ENCODE measurements around the gene HAND1. TPM values are rescaled to one million over a fixed set of nuclear protein-coding genes. Genes with fewer than 3 reads are reported as not detected.

Gene HAND1
- total and polyA plus RNA-seq, 11 donors, result 22.4 to 44.8 (median 33.9) TPM

- Histone ChIP-seq H3K36me3 (no peaks in the 10 kb centered on the region), H3K4me1 (no peaks in the 10 kb centered on the region), H3K4me3 (no peak overlapping the region), H3K27ac (no peak overlapping the region), H3K9me3 (no peaks in the 10 kb centered on the region), H3K27me3 (peaks cover 0 to 31% (median 3%) of the 10 kb centered on the region in 9 donors)
- intact Hi-C loops (cut with DNase I), result no loop called here
- WGBS, 4 donors, result 71 to 85% (median 76%) methylated on average over 4 of the region's 4 CpGs
- no peak for ATAC-seq
- TF ChIP-seq POLR2A (IDR thresholded peaks at IDR 0.05) (no peak), CTCF (IDR thresholded peaks at IDR 0.05) (no peak)
- DNase-seq, result no peak
Measured at GRCh38 chr5:154513669-154514084, 35.6 kb upstream of the HAND1 start.

- Histone ChIP-seq H3K27ac (no peak overlapping the region), H3K9me3 (no peaks in the 10 kb centered on the region), H3K4me3 (no peak overlapping the region), H3K4me1 (no peaks in the 10 kb centered on the region), H3K36me3 (no peaks in the 10 kb centered on the region), H3K27me3 (peaks cover 0 to 33% (median 0%) of the 10 kb centered on the region in 9 donors)
- intact Hi-C loops (cut with DNase I), result no loop called here
- WGBS, 4 donors, result 78 to 84% (median 79%) methylated on average over 2 of the region's 2 CpGs
- DNase-seq (no peak), ATAC-seq (no peak)
- TF ChIP-seq CTCF (IDR thresholded peaks at IDR 0.05) (no peak), POLR2A (IDR thresholded peaks at IDR 0.05) (no peak)
Measured at GRCh38 chr5:154511984-154512383, 34.0 kb upstream of the HAND1 start.

GRCh38 chr5:154509784-154510555 lies 31.9 kb upstream of the HAND1 start:
- H3K27ac ChIP-seq, result no peak overlapping the region
- intact Hi-C loops (cut with DNase I), result no loop called here
- no peak overlapping the region for H3K4me3 ChIP-seq
- H3K36me3 ChIP-seq, result no peaks in the 10 kb centered on the region
- TF ChIP-seq CTCF (IDR thresholded peaks at IDR 0.05) (no peak), POLR2A (IDR thresholded peaks at IDR 0.05) (no peak)
- no peaks in the 10 kb centered on the region for H3K4me1 ChIP-seq
- DNase-seq, result no peak
- H3K9me3 ChIP-seq, result no peaks in the 10 kb centered on the region
- ATAC-seq, result no peak
- H3K27me3 ChIP-seq, result peaks cover 0 to 40% (median 0%) of the 10 kb centered on the region in 9 donors
- 53 to 75% (median 67%) methylated on average over 5 of the region's 5 CpGs for WGBS, 4 donors

GRCh38 chr5:154508114-154508513 lies 30.1 kb upstream of the HAND1 start:
- Histone ChIP-seq H3K9me3 (no peaks in the 10 kb centered on the region), H3K36me3 (no peaks in the 10 kb centered on the region), H3K27ac (no peak overlapping the region), H3K27me3 (peaks cover 0 to 27% (median 0%) of the 10 kb centered on the region in 9 donors), H3K4me3 (no peak overlapping the region), H3K4me1 (no peaks in the 10 kb centered on the region)
- TF ChIP-seq POLR2A (IDR thresholded peaks at IDR 0.05) (no peak), CTCF (IDR thresholded peaks at IDR 0.05) (no peak)
- intact Hi-C loops (cut with DNase I), result no loop called here
- DNase-seq (no peak), ATAC-seq (no peak)
- 81 to 90% (median 83%) methylated on average over 2 of the region's 2 CpGs for WGBS, 4 donors
